HepG2 (cell line): Measurements from ENCODE around the gene EGFR. TPM values are rescaled to one million over a fixed set of nuclear protein-coding genes. Genes with fewer than 3 reads are reported as not detected.

Experiments
- ATAC-seq: fragments of 200-7000 bp; cut with Tn5 transposase; 3 replicates; pipeline ENCODE4 v1.9.1; 2020; ENCODE audit warnings: mild to moderate bottlenecking, moderate library complexity
- BruUV-seq: library from RNA; stranded (reverse); fragments of 400-500 nt; replicated peaks from 2 replicates; lab custom pipeline; 2021; lab: Mats Ljungman, UMichigan
- CTCF ChIA-PET: fragments of 300-600 bp; formaldehyde crosslinking; extraction: SDS; loops from one replicate; lab custom pipeline; 2021; ENCODE audit warnings: low total read pairs, inconsistent platforms, low intra/inter-chr PET ratio; lab: Yijun Ruan, JAX
- POLR2A ChIA-PET: fragments of 350-600 bp; sonication (Branson Sonifier 250); formaldehyde crosslinking; loops from one replicate; lab custom pipeline; 2020; ENCODE audit warnings: antibody characterized with exemption, inconsistent platforms; lab: Yijun Ruan, JAX
- DNase-seq: peaks from one replicate; pipeline ENCODE4 v3.0.0-alpha.2; 2015; ENCODE audit warnings: low spot score
- FAIRE-seq: peaks from 3 replicates; lab custom pipeline; 2011; peaks lifted over from hg19 to GRCh38; lab: Jason Lieb, UNC
- H2AFZ ChIP-seq: one replicate; pipeline ENCODE4 v1.6.1; 2011; ENCODE audit warnings: low read length, inconsistent platforms
- H3K27ac ChIP-seq: fragments of 300-600 bp; 3 replicates; pipeline ENCODE4 v1.8.0; 2011; ENCODE audit warnings: mixed run types, mild to moderate bottlenecking, mixed read lengths, low read length, inconsistent platforms; ENCODE audit not compliant: insufficient read depth; ENCODE audit errors: extremely low read length
- H3K27me3 ChIP-seq, 2 experiments: fragments of 200-600 bp in 1 of 2; 2 replicates in 1 of 2; 3 replicates in 1 of 2; pipeline versions ENCODE4 v1.6.0 to v1.8.0; 2011; ENCODE audit warnings: low read length in 2 of 2, mild to moderate bottlenecking in 2 of 2, moderate library complexity in 2 of 2, inconsistent platforms in 1 of 2; ENCODE audit not compliant: insufficient read depth in 2 of 2, control insufficient read depth in 1 of 2
- H3K36me3 ChIP-seq, 2 experiments: fragments of 200-600 bp in 1 of 2; replicated peaks in 1 of 2; 2 replicates in 1 of 2; 3 replicates in 1 of 2; pipeline versions ENCODE4 v1.5.1 to v1.8.0; 2011; ENCODE audit warnings: low read length in 2 of 2, inconsistent platforms in 1 of 2; ENCODE audit not compliant: insufficient read depth in 2 of 2, control insufficient read depth in 1 of 2
- H3K4me1 ChIP-seq: 2 replicates; pipeline ENCODE4 v1.5.1; 2012; ENCODE audit warnings: low read length, inconsistent platforms; ENCODE audit not compliant: insufficient read depth
- H3K4me2 ChIP-seq: 2 replicates; pipeline ENCODE4 v1.6.0; 2011; ENCODE audit warnings: low read depth, low read length, inconsistent platforms
- H3K4me3 ChIP-seq, 3 experiments: fragments of 200-600 bp in 1 of 3; sonication (generic), shearing (Covaris generic) in 1 of 3; replicated peaks in 1 of 3; 2 replicates each; pipeline ENCODE4 v1.5.1; 2011 to 2016; ENCODE audit warnings: low read length in 3 of 3, inconsistent platforms in 2 of 3, low read depth in 2 of 3, mild to moderate bottlenecking in 2 of 3, control low read depth in 1 of 3, mixed read lengths in 1 of 3; ENCODE audit not compliant: insufficient read depth in 1 of 3
- H3K79me2 ChIP-seq: one replicate; pipeline ENCODE4 v1.6.1; 2011; ENCODE audit warnings: low read length, inconsistent platforms; ENCODE audit not compliant: insufficient read depth
- H3K9ac ChIP-seq: 2 replicates; pipeline ENCODE4 v1.6.0; 2011; ENCODE audit warnings: mild to moderate bottlenecking, low read depth, low read length, inconsistent platforms; ENCODE audit not compliant: insufficient read depth
- H3K9me3 ChIP-seq: 2 replicates; pipeline ENCODE4 v1.5.1; 2012; ENCODE audit warnings: mild to moderate bottlenecking, low read length
- H4K20me1 ChIP-seq: 2 replicates; pipeline ENCODE4 v1.6.0; 2011; ENCODE audit warnings: inconsistent platforms, mild to moderate bottlenecking, low read length, moderate library complexity; ENCODE audit not compliant: insufficient read depth
- CAMTA2 ChIP-seq: sonication (generic); formaldehyde crosslinking; IDR thresholded peaks from 2 replicates; pipeline ENCODE4 v1.4.0; 2020; ENCODE audit warnings: mild to moderate bottlenecking, missing genetic modification reagents, borderline replicate concordance
- DR1 ChIP-seq: sonication (generic); formaldehyde crosslinking; IDR thresholded peaks from 2 replicates; pipeline ENCODE4 v1.8.0; 2021; ENCODE audit warnings: mild to moderate bottlenecking, missing genetic modification reagents, inconsistent platforms
- ETS1 ChIP-seq: sonication (generic); formaldehyde crosslinking; IDR thresholded peaks from 2 replicates; pipeline ENCODE4 v1.4.0; 2020; ENCODE audit warnings: missing genetic modification reagents
- FOXJ3 ChIP-seq: sonication (generic); formaldehyde crosslinking; IDR thresholded peaks from 2 replicates; pipeline ENCODE4 v1.4.0; 2020; ENCODE audit warnings: missing genetic modification reagents, mild to moderate bottlenecking, borderline replicate concordance
- IKZF4 ChIP-seq: sonication (generic); formaldehyde crosslinking; IDR thresholded peaks from 2 replicates; pipeline ENCODE4 v1.5.1; 2020; ENCODE audit warnings: borderline replicate concordance, mild to moderate bottlenecking, low read depth, missing genetic modification reagents; ENCODE audit errors: not compliant biosample characterization
- MYPOP ChIP-seq: sonication (generic); formaldehyde crosslinking; IDR thresholded peaks from 2 replicates; pipeline ENCODE4 v1.8.1; 2023; ENCODE audit warnings: mild to moderate bottlenecking, moderate library complexity, missing genetic modification reagents
- NCOA1 ChIP-seq: sonication (generic); formaldehyde crosslinking; IDR thresholded peaks from 2 replicates; pipeline ENCODE4 v1.9.0; 2021; ENCODE audit warnings: missing genetic modification reagents
- PITX1 ChIP-seq: sonication (generic); formaldehyde crosslinking; IDR thresholded peaks from 2 replicates; pipeline ENCODE4 v1.5.1; 2020; ENCODE audit warnings: mild to moderate bottlenecking, missing genetic modification reagents
- PPARG ChIP-seq: conservative IDR thresholded peaks from 2 replicates; pipeline ENCODE4 v1.6.1; 2016; ENCODE audit warnings: missing biosample characterization, missing genetic modification reagents
- SMAD1 ChIP-seq: sonication (generic); formaldehyde crosslinking; IDR thresholded peaks from 2 replicates; pipeline ENCODE4 v1.4.0; 2020; ENCODE audit warnings: missing genetic modification reagents, low read depth, mild to moderate bottlenecking, borderline replicate concordance
- STAT5B ChIP-seq: sonication (generic); formaldehyde crosslinking; IDR thresholded peaks from 2 replicates; pipeline ENCODE4 v1.4.0; 2020; ENCODE audit warnings: missing genetic modification reagents
- ZBTB2 ChIP-seq: sonication (generic); formaldehyde crosslinking; IDR thresholded peaks from 2 replicates; pipeline ENCODE4 v1.8.0; 2022; ENCODE audit warnings: low read depth, missing genetic modification reagents
- ZNF253 ChIP-seq: sonication (generic); formaldehyde crosslinking; IDR thresholded peaks from 2 replicates; pipeline ENCODE4 v1.8.0; 2022; ENCODE audit warnings: mild to moderate bottlenecking, missing genetic modification reagents, borderline replicate concordance
- ZNF354B ChIP-seq: sonication (generic); formaldehyde crosslinking; IDR thresholded peaks from 2 replicates; pipeline ENCODE4 v1.8.0; 2022; ENCODE audit warnings: mild to moderate bottlenecking, missing genetic modification reagents
- ZNF770 ChIP-seq: sonication (generic); formaldehyde crosslinking; IDR thresholded peaks from 2 replicates; pipeline ENCODE4 v1.5.0; 2020; ENCODE audit warnings: mild to moderate bottlenecking, missing genetic modification reagents
- ZNF788 ChIP-seq: sonication (generic); formaldehyde crosslinking; IDR thresholded peaks from 2 replicates; pipeline ENCODE4 v1.5.0; 2020; ENCODE audit warnings: mild to moderate bottlenecking, missing genetic modification reagents, borderline replicate concordance
- WGBS: methylation state at CpG from one replicate; pipeline ENCODE4 v1.1.6; 2017; ENCODE audit warnings: low lambda C conversion rate; 5-methylcytosine and 5-hydroxymethylcytosine counted together
- in situ Hi-C: cut with HindIII; loops from 2 replicates; pipeline ENCODE4 v1.10.0; 2017; ENCODE audit warnings: low pct_unique_long_range_greater_than_20kb; ENCODE audit not compliant: extremely low pct_ligation_motif_present
- intact Hi-C: fragments of 100-400 bp; cut with micrococcal nuclease; formaldehyde crosslinking; loops from one replicate; pipeline ENCODE4 v1.10.0; 2022; ENCODE audit not compliant: unreplicated experiment
- polyA plus RNA-seq, 8 experiments: library from polyadenylated mRNA; depleted of rRNA in 3 of 8; stranded (reverse) in 7 of 8; unstranded in 1 of 8; fragments of >200 nt; fragmentation: Illumina TruSeq in 4 of 8; extraction: Trizol in 4 of 8; gene quantifications; 2 replicates each; pipeline versions ENCODE4 v1.2.1 to v1.2.3, GENCODE V29; 2011 to 2016; ENCODE audit warnings: low read depth in 4 of 8, missing spikeins in 1 of 8, mixed read lengths in 1 of 8; ENCODE audit not compliant: insufficient read depth in 1 of 8
- total RNA-seq, 5 experiments: library from RNA; depleted of rRNA; stranded (reverse); fragments of >200 nt; fragmentation: Illumina TruSeq; extraction: Trizol; gene quantifications; 2 replicates each; pipeline ENCODE4 v1.2.3, GENCODE V29; 2016; ENCODE audit warnings: low read depth in 1 of 5

EGFR gene
- total and polyA plus RNA-seq, 2 of the 13 experiments (the other 11 are each of a cell fraction or from before 2014, with no cell fraction given) = 7.0 to 10.0 TPM

GRCh38 chr7:55210716-55211115 is 191.9 kb downstream of the EGFR start:
- WGBS = 94% methylated on average over 1 of the region's 1 CpG
- no peak overlapping the region for H3K4me2 ChIP-seq
- peaks cover 11% of the 10 kb centered on the region; the same call in 1 of the 2 replicates for H3K4me1 ChIP-seq
- H3K36me3 ChIP-seq = peaks cover 7 to 18% of the 10 kb centered on the region in 2 experiments
- no peaks in the 10 kb centered on the region for H4K20me1 ChIP-seq
- no peaks in the 10 kb centered on the region for H3K9me3 ChIP-seq
- BruUV-seq = no TSS peak
- no peak overlapping the region for H3K4me3 ChIP-seq
- no peaks in the 10 kb centered on the region for H3K27me3 ChIP-seq
- no peak for DNase-seq
- no peak for ATAC-seq
- no peak overlapping the region for H3K9ac ChIP-seq
- intact Hi-C loops (no loop called here), in situ Hi-C loops (no loop called here)
- H3K79me2 ChIP-seq = no peaks in the 10 kb centered on the region
- H2AFZ ChIP-seq = no peak overlapping the region
- ChIA-PET POLR2A (no interaction called here), CTCF (no interaction called here)
- no peak for FAIRE-seq
- TF ChIP-seq DR1 (CRISPR knock-in tag) = no peak
- TF ChIP-seq ZNF253 (CRISPR knock-in tag) = no peak
- no peak for TF ChIP-seq ZBTB2 (CRISPR knock-in tag)
- no peak for TF ChIP-seq FOXJ3 (CRISPR knock-in tag)
- TF ChIP-seq ZNF770 (CRISPR knock-in tag) = no peak
- no peak for TF ChIP-seq MYPOP (CRISPR knock-in tag)
- TF ChIP-seq ZNF354B = no peak
- no peak for TF ChIP-seq STAT5B
- no peak for TF ChIP-seq ETS1 (CRISPR knock-in tag)
- no peak for TF ChIP-seq ZNF788
- no peak for TF ChIP-seq CAMTA2 (CRISPR knock-in tag)
- TF ChIP-seq NCOA1 (CRISPR knock-in tag) = no peak
- TF ChIP-seq PPARG (CRISPR knock-in tag) = no peak
- TF ChIP-seq SMAD1 (CRISPR knock-in tag) = no peak
- TF ChIP-seq PITX1 (CRISPR knock-in tag) = no peak
- TF ChIP-seq IKZF4 (CRISPR knock-in tag) = no peak
- H3K27ac ChIP-seq = no peak overlapping the region
